WTC11 (cell line): ENCODE data around the gene ZNF574.

ENCODE experiments used
- ATF3 ChIP-seq: sonication (generic); formaldehyde crosslinking; conservative IDR thresholded peaks from 2 replicates; pipeline ENCODE4 v1.8.1; 2022; ENCODE audit warnings: mild to moderate bottlenecking, missing genetic modification reagents
- CBFB ChIP-seq: sonication (generic); formaldehyde crosslinking; IDR thresholded peaks from 2 replicates; pipeline ENCODE4 v1.8.1; 2022; ENCODE audit warnings: mild to moderate bottlenecking, low read depth, missing genetic modification reagents
- CREM ChIP-seq: sonication (generic); formaldehyde crosslinking; IDR thresholded peaks from 2 replicates; pipeline ENCODE4 v1.8.1; 2022; ENCODE audit warnings: mild to moderate bottlenecking, missing genetic modification reagents, moderate library complexity
- CTCF ChIP-seq: fragments of 200-600 bp; IDR thresholded peaks from 2 replicates; pipeline ENCODE4 v1.8.0; 2022; ENCODE audit warnings: antibody characterized with exemption
- KAT7 ChIP-seq: sonication (generic); formaldehyde crosslinking; IDR thresholded peaks from 2 replicates; pipeline ENCODE4 v1.8.1; 2023; ENCODE audit warnings: missing genetic modification reagents, mild to moderate bottlenecking, borderline replicate concordance
- SP1 ChIP-seq: sonication (generic); formaldehyde crosslinking; conservative IDR thresholded peaks from 2 replicates; pipeline ENCODE4 v1.8.1; 2022; ENCODE audit warnings: missing genetic modification reagents
- ZNF423 ChIP-seq: fragments of 250-450 bp; sonication (Bioruptor Pico); IDR thresholded peaks from 2 replicates; pipeline ENCODE4 v2.1.2; 2022; ENCODE audit warnings: mild to moderate bottlenecking, moderate library complexity
- TF ChIP-seq, protein P1 (sequence below): sonication (generic); formaldehyde crosslinking; IDR thresholded peaks from 2 replicates; pipeline ENCODE4 v1.8.1; 2023; ENCODE audit warnings: mild to moderate bottlenecking, missing genetic modification reagents, borderline replicate concordance
- TF ChIP-seq, protein P2 (sequence below): sonication (generic); formaldehyde crosslinking; IDR thresholded peaks from 2 replicates; pipeline ENCODE4 v1.8.0; 2022; ENCODE audit warnings: mild to moderate bottlenecking, missing genetic modification reagents

- TF ChIP-seq CREM (CRISPR knock-in tag) (no peak), ZNF423 (no peak), CTCF (no peak), SP1 (CRISPR knock-in tag) (no peak), KAT7 (no peak), CBFB (CRISPR knock-in tag) (no peak), ATF3 (CRISPR knock-in tag) (no peak)
- TF ChIP-seq, protein P1, sequence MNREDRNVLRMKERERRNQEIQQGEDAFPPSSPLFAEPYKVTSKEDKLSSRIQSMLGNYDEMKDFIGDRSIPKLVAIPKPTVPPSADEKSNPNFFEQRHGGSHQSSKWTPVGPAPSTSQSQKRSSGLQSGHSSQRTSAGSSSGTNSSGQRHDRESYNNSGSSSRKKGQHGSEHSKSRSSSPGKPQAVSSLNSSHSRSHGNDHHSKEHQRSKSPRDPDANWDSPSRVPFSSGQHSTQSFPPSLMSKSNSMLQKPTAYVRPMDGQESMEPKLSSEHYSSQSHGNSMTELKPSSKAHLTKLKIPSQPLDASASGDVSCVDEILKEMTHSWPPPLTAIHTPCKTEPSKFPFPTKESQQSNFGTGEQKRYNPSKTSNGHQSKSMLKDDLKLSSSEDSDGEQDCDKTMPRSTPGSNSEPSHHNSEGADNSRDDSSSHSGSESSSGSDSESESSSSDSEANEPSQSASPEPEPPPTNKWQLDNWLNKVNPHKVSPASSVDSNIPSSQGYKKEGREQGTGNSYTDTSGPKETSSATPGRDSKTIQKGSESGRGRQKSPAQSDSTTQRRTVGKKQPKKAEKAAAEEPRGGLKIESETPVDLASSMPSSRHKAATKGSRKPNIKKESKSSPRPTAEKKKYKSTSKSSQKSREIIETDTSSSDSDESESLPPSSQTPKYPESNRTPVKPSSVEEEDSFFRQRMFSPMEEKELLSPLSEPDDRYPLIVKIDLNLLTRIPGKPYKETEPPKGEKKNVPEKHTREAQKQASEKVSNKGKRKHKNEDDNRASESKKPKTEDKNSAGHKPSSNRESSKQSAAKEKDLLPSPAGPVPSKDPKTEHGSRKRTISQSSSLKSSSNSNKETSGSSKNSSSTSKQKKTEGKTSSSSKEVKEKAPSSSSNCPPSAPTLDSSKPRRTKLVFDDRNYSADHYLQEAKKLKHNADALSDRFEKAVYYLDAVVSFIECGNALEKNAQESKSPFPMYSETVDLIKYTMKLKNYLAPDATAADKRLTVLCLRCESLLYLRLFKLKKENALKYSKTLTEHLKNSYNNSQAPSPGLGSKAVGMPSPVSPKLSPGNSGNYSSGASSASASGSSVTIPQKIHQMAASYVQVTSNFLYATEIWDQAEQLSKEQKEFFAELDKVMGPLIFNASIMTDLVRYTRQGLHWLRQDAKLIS (CRISPR knock-in tag) = no peak
- TF ChIP-seq, protein P2, sequence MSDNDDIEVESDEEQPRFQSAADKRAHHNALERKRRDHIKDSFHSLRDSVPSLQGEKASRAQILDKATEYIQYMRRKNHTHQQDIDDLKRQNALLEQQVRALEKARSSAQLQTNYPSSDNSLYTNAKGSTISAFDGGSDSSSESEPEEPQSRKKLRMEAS = no peak
Measured at GRCh38 chr19:42110658-42111057, 34.7 kb downstream of the ZNF574 start.
